Glomerular visceral epithelial cell (primary cell): ENCODE measurements around the gene NID2.

ENCODE experiments used
- DNase-seq: peaks from one replicate; pipeline ENCODE4 v3.0.0-alpha.2; 2016; ENCODE audit errors: extremely low spot score

Gene NID2

DNA sequence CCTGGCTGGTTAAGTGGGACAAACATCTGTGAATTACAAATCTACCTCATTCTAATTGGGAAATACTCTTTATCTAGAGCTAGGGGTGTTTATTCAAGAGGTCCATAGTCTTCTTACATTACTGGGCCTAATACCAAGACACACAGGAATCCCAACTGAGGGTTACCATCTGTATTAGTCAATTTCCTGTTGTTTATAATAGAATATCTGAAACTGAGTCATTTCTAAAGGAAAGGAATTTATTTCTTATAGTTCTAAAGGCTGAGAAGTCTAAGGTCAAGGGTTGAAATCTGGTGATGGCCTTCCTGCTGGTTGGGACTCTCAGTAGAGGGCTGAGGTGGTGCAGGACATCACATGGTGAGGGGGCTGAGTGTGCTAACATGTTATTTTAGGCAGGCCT is 43.5 kb downstream of the NID2 start:
- no peak for DNase-seq

DNA sequence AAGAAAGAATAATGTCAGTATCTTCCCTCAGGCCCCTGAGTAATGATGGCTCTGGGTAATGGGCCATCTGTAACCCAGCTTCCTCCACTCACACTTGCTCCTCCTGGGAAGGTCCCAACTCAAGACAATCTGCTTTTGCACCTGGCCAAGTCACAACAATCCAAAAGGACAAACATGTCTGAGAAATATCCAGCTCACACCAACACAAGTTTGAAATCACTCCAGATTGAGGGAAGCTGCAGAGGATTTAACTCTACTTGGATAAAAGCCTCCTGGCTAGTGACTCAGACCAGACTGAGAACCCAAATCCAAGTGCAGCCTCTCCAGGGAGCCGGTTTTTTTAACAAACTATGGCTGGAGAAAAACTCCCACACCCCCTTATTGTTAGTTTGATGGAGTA is 45.3 kb downstream of the NID2 start:
- no peak for DNase-seq

DNA sequence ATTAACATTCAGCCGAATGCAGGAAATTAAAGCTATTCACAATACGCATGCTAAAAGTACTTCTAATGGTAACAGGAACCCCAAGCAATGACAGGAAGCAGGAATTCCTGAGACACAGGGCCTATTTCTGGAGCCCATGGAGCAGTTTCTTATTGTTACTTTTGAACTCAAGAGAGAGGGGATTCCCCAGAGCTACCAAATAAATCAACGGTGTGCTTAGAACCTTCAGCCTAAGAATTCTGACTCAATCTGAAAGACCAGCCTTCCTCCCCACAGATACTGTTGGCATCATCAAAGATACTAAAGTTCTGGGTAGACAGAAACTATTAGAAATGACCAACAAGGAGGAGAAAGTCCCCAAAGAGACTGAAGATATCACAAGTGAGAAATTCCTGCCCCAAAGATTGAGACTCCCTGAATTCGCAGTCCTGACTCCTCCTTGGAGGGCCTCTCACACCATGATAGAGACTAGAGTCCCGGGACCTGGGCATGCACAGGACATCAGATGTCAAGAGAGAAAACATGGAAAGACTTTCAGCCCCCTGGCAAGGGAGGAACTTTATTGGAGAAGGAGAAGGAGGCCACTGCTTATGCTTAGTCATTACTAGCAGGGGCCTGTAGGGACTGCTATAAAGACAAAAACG is 46.8 kb downstream of the NID2 start:
- DNase-seq, result no peak

DNA sequence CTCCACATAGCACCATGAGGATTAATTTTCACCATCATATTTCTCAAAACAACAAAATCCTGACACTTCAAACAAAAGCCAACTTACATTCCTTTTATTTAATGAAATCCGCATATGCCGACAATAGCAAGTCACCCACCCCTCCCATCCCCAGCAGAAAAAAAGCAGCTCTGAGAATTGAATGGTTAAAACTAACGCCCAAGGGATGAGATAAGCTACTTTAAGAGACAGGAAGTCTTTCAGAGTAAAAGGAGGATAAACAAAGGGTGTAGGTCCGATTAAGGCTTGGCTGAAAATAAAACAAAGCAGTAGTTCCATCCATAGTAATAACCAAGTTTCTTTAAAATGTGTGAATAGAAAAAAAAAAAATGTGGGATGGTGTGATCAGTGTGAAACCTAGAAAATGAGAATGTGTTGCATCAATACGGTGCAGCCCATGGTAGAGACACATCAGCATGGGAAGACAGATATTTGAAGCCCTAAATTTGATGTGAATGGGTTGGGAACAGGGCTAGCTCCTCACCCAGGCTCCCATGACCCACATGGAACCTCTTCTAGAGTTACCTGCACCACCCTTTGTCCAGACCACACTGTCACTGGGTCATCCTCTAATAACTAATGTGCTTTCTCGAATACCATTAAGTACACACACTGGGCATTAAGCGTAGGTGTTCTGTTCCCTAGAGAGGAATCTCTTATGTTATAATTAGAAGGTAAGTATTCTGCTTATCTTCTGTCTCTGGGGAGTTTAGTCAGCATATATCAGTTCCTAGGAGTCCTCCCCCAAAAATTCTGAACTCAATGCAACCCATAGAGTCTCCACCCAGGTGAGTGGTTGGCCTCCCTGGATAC is 47.8 kb downstream of the NID2 start:
- DNase-seq, result no peak

DNA sequence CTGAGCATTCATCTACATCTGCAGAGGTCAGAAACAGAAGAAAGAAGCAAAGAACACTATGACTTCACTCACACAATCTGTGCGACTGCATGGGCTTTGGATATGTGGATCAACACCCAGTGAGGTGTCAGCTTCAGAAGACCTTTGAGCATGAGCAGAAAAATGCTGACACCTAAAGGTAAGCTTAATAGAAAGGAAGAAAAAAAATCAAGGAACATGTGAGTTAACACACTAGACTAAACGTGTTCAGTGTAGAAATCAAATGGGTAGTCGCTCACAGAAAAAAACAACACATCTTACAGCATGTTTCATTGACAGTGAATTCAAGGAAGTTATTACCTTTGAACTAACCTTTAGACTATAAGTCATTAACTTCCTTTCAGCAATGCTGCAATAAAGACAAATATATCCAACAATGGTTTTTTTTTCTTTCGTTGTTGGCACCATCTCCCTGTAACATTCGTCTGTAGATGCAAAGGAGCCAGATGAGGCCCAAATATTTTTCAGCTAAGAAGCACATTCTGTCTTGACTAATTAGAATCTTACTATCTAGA is 48.6 kb downstream of the NID2 start:
- DNase-seq, result no peak

DNA sequence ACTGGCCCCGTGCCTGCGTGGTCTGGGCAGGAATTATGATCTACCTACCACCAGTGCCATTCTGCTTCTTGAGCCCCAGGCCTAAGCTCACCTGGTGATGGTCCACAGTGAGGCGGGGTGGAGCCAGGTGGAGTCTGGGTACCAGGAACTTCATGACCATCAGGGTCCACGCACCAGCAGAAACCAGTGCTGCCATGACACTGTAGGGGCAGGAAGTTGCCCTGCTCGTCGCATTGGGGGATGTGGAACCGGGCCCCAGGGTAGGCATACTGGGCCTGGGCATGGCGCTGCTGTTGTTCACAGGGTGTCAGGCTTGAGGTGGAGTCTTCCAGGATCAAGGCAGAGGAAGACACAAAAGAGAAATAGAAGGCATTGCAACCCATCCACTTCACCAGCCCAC is 49.9 kb downstream of the NID2 start:
- no peak for DNase-seq

DNA sequence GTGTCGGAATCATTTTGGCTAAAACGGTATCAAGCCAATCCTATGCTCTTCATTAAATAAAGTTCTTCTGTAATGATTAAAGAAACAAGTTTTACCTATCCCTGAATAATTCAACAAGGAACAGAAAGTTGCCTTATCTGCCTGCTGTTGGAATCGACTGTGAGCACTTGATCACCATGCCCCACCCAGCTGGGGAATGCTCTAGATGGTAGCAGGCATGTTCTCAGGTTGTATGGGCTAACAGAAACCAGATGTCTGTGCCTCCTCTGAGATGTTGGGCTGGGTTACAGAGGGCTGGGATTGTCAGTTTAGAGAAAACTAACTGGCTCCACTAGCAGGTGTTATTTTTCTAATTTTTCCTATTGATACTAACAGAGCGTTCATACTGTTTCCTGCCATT is 50.6 kb downstream of the NID2 start:
- no peak for DNase-seq

DNA sequence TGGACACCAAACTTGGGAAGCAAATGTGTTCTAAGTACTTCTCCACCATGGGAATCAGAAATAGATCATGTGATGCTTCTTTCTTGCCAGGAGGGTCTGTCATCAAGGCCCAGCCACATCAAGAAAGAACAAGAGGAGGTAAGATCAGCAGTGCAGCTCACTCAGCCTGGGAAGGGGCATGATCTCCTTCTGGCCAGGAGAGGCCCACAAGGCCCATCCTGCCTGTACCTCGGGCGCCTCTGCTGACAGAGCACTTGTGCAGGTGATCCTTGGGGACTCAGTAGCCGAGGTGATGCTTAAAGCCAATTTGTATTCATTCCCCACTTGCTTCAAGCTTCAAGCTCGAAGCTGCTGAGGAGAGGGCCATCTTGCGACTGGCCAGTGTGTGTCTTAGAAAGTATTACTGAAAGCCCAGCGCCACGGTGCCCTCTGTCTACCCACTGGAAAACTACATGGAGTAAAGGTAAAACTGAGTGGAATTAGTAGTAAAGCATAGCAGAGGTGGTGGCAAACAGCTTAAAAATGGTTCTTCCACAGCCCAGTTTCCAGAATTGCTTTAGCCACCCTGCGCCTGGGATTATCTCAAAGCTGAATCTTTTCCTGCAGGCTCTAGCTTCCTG is 53.3 kb downstream of the NID2 start:
- DNase-seq, result no peak

DNA sequence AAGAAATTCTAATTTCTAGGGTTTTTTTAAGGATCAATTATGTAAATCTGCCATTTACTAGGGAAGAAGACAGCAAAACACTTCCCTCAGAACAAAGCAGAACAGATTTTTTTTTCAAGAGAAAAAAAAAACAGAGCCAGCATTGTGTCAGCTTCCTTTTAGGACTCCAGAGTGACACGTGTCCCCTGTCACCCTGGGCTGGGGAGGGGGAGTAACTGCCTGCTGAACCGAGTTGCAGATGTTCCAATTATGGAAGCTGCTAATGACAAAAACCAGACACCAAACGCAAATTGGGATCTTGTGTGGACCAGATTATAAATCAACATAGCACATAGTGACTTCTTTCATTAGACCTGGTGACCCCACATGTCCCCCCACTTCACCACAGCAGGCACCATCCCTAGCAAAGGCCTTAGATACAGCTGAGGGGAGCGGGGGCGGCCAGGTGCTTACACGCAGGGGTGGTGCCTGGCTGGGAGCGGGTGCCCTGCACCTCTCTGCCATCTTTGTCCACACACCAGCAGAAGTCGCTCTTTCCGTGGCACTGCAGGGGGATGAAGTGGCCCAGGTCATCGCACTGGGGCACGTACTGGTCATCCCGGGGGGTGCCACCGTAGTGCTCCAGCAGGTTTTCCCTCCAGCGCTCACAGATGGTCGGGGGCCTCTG is 54.1 kb downstream of the NID2 start:
- DNase-seq, result no peak

DNA sequence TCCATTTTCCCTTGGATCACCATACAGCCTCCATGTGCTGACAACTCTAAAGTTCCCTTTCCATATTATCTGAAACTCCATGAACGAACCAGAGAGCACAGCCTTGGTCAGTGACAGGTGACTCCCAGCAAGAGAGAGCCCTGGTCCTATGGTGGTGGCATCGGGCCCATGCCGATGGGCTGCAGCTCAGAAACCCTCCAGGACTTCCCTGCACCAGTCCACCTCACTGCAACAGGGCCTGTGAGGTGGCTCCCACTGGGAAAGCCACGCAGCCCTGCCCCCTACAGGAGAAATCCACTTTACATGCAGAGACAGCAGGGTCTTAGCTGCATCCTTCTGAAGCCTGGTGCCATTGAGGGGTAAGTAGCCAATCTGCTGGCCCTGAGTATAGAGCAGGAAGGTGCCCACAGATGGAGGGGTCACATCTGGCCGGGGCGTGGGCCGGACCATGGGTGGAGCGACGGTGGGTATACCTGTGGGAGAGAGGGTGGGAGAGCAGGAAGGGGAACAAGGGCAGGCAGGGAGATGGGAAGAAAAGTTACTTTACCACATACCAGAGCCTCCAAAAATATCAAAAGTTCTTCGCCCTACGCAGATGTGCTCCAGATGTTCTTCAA is 54.8 kb downstream of the NID2 start:
- no peak for DNase-seq

DNA sequence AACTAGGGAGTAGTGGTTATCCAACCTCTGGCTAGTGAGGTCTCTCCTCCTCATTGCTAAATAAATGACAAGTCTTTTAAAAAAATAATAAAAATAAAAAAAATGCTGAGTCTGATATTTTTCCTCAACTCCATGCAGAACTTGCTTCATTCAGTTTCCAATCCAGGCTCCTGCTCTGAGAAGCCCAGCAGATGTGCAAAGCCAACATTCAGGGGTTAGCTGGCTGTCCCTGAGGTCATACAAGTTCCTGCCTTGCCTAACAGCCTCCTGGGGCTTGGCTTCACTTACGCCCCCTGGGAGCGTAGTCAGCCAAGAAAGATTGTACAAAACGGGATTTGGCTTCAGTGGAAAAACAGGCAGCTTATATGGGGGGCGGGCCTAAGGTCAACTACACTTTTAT is 56.2 kb downstream of the NID2 start:
- DNase-seq, result no peak

DNA sequence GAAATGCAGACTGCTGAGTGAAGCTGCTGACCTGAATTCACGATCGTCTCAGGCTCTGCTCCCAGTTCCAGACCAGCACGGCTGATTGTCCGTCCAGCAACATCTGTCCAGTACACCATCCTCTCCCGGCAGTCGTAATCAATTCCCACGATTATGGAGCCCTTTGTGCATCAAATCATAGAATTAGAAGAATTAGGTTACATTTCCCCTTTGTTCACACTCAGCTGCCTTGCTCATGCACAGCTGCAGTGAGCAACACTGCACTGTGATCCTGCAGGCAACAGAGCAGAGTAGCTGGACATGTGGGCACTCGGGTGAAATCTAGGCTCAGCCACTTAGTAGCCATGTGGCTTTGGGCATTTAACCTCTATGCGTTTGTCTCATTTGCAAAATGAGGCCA is 57.3 kb downstream of the NID2 start:
- no peak for DNase-seq

DNA sequence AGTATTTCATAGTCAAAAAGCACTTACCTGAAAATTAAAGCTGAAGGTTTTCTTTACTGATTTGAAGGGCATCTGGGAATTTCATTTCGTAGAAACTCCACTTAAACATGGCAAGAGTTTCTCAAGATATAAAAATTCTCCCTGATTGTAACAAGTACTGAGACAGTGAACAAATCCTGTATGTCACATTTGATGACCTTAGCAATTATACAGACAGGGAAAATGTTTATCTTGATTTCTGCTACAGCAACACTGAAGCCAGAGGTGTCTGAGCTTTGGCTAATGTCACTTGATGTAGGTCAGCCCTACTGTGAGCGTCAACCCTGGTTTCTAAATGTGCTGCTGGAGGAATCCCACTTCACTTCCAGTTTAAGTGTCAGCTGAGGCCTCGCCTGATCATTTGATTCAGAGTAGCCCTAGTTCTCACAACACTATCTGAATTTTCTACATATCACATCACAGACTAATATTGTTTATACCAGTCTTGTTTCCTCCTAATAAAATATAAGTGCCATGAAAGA is 58.6 kb downstream of the NID2 start:
- DNase-seq, result no peak

DNA sequence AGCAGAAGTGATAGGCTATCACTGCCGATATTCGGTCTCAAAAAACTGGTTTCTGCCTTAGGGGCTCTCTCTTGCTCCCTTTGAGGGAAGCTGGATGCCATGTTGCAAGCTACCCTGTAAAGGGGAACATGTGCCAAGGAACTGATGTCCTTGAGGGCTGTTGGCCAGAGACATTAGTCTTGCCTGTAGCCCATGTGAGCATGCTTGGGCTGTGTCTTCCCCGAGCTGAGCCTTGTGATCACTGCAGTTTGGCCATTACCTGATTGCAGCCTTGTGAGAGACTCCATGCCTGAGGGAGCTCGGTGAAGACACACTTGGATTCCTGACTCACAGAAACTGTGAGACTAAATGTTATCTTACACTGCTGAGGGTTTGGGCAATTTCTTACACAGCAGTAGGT is 60.7 kb downstream of the NID2 start:
- DNase-seq, result no peak

DNA sequence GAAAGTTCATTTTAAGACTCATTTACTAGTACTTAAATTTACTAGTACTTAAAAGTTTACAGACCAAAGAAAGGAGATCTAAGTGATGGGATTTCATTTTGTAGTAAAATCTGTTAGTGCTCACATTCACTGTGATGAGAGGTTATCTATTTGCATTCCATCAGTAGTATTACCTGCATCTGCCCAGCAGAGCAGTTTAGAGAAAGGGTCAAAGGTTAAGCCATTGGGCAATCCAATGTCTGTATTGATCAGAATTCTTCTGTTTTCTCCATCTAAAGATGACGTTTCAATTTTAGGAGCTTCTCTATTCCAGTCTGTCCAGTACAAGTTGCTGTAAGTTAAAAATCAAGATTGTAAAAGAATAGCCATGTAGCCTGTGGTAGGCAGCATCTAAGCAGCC is 61.2 kb downstream of the NID2 start:
- DNase-seq, result no peak

DNA sequence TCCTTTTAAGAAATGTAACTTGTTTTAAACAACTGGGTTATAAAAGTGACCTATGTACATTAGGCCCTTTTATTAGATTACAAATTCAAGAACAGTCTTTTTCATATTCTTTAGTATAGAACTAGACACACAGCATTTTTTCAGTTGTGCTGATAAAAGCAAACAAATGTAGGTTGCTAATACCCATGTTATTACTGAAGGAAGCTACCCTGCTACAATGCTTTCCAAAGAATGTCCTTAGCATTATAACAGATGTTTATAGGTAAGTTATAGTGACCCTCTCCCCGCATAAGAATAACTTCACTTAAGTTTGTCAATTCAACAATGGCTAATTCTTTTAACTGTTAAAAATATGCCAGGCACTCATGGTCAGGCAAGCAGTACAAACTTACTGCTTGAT is 61.6 kb downstream of the NID2 start:
- DNase-seq, result no peak

DNA sequence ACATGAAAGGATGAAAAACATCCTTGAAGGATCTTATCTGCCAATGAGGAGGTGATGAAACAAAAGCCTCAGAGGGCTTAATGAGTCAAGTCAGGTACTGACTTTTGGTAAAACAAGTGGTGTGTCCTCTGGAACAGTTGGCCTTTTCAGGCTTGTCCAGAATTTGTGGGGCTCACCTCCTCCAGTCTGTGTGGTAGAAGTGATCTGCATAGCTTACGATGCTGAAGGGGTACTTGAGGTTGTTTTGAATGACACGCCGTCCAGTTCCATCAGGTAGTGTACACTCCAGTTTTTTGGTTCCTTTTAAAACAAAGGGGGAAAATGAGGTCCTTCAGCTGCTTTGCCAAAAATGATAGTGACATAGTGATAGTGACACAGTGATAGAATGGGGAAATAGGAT is 62.5 kb downstream of the NID2 start:
- DNase-seq, result no peak

DNA sequence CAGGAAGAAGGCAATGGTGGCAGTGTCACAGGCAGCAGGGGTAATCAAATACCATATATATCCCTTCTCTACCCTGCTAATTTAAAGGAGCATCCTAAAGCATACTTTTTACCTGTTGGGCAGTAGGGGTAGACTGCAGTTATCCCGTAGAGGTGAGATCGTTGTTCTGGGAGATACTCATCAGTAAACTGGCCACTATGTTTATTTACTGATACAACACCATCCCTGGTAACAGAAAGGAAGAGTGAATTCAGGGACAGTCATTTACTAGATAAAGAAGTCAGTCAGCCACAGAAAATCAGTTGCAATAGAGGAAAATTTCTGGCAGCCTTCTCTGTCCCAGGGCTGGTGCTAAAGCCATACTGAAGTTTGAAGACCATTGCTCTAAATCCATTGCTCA is 63.2 kb downstream of the NID2 start:
- no peak for DNase-seq

DNA sequence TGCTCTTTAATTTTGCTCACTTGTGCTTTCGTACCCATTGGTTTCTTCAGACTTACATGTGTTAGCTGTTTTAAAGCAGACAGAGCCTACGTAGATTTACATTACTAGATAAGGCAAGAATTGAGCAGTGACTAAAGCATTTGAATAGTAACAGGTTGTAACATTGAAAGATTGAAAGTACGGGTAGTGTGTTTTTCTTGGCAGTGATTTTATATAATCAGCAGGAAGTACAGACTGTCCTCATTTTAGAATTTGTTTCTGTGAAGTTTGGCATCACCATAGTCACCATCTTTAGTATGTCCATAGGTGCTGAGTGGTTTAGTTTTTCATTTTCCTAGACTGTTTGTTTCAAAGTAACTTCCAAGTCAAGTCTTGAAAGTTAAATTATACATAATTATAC is 65.5 kb downstream of the NID2 start:
- DNase-seq, result no peak

DNA sequence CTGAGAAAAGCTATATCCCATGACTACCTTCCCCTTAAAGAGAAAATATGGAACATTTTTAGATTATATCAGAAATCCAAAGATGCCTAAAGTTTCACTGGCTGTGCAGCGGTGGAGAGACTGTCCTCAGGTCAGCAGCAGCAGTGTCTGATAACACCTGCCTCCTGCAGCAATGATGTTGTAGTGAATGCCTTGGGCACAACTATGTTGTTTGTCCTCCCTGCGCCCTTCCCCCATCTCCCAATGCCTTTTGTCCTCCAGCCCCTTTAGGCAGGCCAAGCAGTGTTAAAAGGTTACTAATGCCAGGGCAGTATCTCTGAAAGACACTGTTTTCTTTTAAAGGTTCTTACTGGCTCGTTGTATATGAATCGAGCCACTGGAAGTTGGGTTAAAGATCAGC is 66.3 kb downstream of the NID2 start:
- no peak for DNase-seq

DNA sequence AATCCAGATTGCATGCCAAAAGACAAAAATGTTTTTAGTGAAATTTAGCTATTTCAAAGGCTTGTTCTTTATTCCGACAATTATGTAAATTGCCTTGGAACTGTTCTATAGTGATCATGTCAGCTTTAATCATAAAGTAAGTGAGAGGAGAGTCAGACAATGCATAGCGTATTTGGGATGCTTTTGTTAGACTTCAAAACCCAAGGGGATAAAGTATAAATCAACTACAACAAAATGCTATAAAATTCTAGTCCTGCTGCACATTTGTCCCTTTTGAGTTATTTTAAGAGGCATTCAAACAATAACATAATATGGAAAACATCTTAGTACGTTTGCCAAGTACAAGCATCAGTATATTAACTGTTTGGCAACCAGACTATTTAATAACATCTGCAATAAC is 68.2 kb downstream of the NID2 start:
- no peak for DNase-seq
